Dermis microvascular lymphatic vessel endothelial cell (primary cell): ENCODE data around the gene PRCD. TPM values are rescaled to one million over a fixed set of nuclear protein-coding genes. Genes with fewer than 3 reads are reported as not detected.
"Not testable (repeated sequence)": the region's sequence is repeated elsewhere in the genome, so short reads cannot be mapped to it uniquely, and the experiment has no call there.

Experiments
- DNase-seq, 2 donors: peaks; one replicate each; pipeline versions ENCODE4 v3.0.0 to v3.0.0-alpha.2; 2010; ENCODE audit warnings: low read depth in 2 of 2
- total RNA-seq: library from RNA; depleted of rRNA; stranded (reverse); fragments of >200 nt; gene quantifications from 2 replicates; pipeline ENCODE4 v1.2.1, GENCODE V29; 2014

Gene PRCD
- total RNA-seq, 1 donor from 2014 or later: 0.39 TPM

GRCh38 chr17:76556765-76557367 is 17.0 kb downstream of the PRCD start:
- peak in 1 of 2 donors; percentile 37 for DNase-seq

DNA sequence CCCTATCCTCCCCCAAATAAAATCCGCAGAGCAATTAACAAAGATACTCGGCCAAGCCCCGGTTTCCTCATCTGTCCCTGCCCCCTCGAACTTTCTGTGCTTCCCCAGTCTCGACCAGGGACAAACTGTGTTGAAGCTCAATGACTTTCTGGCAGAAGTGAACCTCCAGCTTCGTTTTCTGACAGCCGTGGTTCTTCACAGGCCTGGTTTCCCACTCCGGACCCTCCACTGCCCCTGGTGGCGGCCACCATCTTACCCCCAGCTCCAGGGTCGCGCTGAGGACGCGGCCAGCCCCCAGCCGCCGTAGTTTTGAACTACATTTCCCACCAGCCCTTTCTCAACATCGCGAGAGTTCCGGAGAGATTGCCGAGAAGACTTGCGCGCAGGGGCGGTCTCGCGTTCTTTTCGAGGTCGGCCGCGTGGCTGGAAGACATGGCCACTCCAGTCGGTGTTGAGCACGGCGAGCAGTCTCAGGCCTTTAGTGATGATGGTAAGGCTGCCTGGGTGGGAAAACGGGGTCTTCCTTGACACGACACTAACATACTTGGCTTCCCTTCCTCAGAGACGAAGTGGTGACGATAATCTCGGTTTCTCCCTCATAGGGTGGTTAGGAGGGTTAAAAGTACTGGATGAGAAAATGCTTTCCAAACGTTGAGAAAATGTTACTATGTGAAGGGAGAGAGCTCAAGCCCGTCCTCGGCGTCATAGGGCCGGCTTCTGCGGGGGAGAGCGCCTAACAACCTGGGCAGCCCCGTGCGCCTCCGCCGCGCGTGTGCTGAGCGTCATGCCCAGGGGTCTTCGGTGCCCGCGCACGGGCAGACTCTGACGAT is 17.7 kb downstream of the PRCD start:
- DNase-seq: peak; percentile 95 to 97

DNA sequence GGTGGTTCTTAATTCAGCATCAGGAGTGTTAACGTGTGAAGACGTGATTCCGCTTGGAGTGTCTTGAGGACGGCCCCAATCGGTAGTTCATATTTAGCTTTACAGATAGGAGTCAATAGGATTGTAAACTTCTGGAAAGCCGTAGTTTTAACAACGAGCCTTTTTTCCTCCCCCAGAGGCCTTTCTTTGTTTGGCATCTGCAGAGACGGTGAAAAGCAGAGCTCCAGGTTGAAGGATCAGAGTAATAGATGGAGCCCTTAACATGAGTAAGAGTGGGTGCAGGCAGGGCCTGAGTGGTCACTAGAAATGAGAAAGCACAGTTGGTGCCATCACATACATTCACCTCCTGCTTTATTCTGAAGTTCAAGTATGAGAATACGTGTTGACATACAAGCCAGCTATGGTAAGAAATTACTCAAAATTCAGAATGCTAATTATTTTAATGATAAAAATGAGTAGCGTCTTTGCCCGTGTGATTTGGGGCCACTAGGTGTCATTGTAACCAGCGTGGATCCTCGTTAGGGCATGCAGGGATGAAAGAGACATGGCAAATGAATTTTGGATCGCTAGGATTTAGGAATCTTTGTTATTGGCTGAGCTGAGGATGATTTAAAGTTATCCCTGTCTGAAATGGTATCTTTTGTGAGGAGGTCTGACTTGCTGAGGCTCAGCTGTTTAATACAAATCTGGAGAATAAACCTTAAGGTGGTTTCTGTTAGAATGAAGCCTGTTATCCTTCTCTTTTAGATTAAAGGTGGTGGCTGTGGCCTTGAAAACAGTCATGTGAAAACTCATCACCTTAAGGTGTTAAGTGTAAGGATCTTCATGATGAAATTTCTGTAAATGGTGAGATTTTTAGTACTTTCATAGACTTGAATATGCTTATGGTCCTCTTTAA is 18.6 kb downstream of the PRCD start:
- peak in 1 of 2 donors; percentile 43 for DNase-seq

GRCh38 chr17:76559460-76559859 is 19.6 kb downstream of the PRCD start:
- not testable (repeated sequence) for DNase-seq

- DNase-seq: no peak
Observed at GRCh38 chr17:76560036-76560876, 20.4 kb downstream of the PRCD start.

- no peak for DNase-seq
Observed at GRCh38 chr17:76560877-76561221, 21.0 kb downstream of the PRCD start.

DNA sequence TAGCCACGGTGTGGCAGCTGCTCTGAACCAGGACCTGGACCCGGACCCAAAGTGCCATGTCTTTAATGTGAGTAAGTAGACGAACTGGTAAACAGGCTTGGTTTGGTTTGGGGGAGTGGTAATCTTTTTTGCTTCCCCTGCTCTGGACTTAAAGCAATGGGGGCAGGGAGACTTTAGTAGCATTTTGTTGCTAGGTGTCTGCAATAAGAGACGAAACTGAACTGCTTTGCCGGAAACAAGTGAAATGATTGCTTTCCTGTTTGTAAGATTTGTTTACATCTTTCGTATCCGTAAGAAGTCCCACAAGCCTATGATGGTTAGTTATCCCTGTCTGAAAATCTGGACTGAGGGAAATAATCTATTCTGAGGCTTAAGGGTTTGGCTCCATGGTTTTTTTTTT is 21.5 kb downstream of the PRCD start:
- DNase-seq: peak in 1 of 2 donors; percentile 84

DNA sequence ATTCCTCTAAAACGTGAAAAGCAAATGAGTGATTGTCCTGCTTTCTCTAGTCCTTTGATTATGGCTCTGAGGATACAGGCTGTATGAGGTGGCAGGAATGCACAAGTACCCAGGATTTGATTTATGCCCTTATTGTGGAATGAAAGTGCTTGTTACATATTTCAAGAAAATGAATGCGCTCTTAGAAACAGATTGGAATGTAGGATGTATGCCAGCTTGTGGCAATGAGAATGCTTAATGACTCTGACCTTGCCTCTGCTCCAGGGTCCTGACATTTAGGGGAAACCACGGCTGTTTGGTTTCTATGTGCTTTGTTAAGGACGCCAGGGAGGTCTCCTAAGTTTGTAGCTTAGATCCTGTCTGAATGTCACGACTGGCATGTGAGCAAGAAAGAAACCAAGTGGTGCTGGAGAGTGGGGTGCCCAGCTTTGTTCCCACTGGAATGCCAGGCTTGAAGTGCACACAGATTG is 22.0 kb downstream of the PRCD start:
- DNase-seq: peak in 1 of 2 donors; percentile 18

DNA sequence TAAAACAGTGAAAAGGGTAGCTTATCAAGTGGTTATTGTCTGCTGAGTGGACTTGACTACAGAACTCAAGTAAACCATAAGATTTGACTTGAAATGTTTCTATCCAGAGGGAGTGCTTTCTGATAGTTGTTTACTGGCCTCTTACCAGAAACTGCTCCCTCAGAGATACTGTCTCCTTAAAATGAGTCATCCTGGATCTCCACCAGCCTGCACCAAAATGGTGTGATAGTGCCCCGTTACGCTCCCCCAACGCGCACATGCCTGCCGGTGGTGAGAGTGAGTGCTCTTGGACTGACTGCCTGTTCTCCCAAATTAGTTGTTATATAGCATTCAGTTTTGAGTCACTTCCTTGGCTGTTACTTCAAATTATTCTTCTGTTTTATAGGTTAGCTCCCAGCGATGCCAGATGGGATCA is 22.9 kb downstream of the PRCD start:
- peak in 1 of 2 donors; percentile 43 for DNase-seq

DNA sequence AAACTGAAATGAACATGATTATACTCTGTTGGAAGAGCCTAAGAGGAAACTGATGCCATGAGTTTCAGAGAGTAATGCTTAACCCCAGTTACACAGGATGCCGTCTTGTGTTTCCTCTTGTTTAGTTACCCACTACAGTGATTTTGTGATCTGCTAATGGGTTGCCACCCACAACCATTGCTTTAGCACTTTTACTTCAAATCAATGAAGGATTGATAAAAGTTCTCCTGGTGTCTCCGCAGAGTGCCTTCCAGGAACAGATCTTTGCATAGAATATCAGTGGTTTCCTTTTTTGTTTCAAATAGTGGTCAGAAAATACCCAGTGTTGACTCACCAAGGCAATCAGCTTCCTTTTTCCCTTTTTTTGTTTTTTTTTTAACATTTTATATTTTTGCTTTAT is 23.5 kb downstream of the PRCD start:
- DNase-seq: not testable (repeated sequence)

DNA sequence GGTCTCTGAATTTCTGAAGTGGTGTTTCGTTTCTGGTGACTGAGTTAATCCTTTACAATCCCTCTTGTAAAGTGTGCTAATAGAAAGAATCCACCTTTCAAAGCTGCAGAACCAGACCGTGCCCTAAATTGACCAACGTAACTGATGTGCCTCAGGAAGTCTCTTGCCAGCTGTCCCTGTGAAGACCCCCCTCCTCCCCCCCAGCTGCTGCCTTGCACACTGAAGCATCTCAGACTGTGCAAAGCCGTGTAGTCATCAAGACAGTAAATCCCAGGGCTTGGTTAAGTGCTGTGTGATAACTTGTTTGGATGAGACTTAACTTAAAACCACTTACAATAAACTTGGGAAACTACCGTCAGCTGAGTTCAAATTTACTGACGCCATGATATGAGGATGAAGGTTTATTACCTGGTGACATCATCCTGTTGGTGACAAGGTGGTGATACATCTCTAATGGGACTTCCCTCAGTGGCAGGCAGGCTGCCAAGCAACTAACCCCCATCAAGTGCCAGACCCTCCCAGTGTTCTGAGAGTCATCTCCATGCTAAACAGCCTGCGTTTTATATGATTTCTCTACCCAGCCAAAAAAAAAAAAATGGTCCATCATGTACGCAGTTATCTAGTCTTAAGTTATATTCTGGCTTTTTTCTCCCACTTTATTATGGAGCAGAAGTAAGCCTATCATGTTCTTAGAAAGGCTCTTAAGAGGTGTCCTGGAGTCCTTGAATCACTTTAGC is 25.3 kb downstream of the PRCD start:
- DNase-seq: peak in 1 of 2 donors; percentile 35

- no peak for DNase-seq
Observed at GRCh38 chr17:76565728-76566612, 26.1 kb downstream of the PRCD start.

- no peak for DNase-seq
Observed at GRCh38 chr17:76566613-76566943, 26.7 kb downstream of the PRCD start.

DNA sequence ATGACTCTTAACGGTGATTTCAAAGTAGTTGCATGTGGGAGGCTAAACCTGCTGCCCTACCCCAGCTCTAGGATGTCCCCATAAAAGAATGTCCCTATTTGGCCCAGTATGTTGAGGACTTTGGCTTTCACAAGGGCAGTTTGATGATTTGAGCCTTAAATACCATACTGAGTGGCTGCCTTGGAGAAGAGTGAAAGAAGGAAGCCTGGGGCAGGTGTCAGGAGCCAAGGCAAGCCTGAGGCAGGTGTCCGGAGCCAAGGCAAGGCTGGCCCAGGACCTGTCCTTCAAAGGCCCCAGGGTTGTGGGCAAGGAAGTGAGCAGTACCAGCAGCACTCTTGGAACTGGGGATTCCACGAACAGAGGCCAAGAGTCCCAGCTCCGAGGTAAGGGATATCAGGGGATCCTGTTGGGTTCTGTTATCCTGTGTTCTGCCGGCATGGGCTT is 27.2 kb downstream of the PRCD start:
- DNase-seq: no peak

GRCh38 chr17:76567634-76568432 is 28.0 kb downstream of the PRCD start:
- no peak for DNase-seq

DNA sequence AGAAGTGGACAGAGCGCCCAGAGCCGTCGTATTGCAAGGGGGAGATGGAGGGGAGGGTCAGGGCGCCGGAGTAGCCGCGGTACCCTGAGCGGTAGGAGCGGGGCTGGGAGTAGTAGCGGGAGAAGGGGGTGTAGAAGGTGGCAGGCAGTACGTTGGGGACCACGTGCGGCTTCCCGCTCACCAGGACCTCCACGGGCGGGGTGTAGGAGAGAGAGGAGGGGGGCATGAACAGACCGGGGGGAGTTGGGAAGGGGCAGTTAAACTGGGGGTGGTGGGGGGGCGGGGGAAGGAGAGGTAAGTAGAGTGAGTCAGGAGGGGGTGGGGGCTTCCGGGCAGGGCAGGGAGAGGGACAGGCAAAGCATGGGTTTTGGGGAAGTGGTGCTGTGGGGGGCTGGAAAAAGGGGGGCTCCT is 29.0 kb downstream of the PRCD start:
- DNase-seq: no peak

GRCh38 chr17:76569607-76570279 is 29.9 kb downstream of the PRCD start:
- DNase-seq: no peak

DNA sequence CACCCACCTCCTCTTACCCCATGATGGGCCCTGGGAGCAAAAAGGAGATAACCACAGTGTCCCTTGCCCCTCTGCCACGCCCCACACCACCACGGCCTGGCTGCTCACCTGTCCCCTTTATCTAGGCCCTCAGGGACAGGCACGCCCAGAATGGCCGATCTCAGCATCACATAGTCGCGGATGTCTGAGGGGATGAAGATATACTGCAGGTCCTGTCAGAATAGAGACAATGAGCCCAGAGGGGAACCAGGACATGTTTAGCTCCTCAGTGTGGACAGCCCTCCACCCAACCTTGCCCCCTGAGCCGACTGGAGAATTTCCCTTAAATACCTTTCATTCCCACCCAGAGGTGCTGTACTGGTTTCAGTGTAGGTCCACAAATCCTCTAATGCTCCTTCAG is 30.6 kb downstream of the PRCD start:
- DNase-seq: no peak
